Gastroesophageal sphincter (tissue), 3 donors: ENCODE measurements around the gene HMX2.

ENCODE experiments used
- POLR2A ChIP-seq, 2 donors: fragments of 450-650 bp; IDR thresholded peaks; one replicate each; pipeline ENCODE4 v1.6.1; 2017; ENCODE audit warnings: antibody characterized with exemption in 2 of 2, mild to moderate bottlenecking in 2 of 2, moderate library complexity in 1 of 2
- TF ChIP-seq, protein P1 (sequence below), 4 experiments: fragments of 200-600 bp in 2 of 4; fragments of 450-650 bp in 2 of 4; sonication (generic) in 1 of 4; IDR thresholded peaks; one replicate each; pipeline ENCODE4 v1.5.1; 2017 to 2019; ENCODE audit warnings: antibody characterized with exemption in 4 of 4, mild to moderate bottlenecking in 2 of 4, moderate library complexity in 2 of 4

GRCh38 chr10:123147635-123148413, at the start of gene HMX2:
- TF ChIP-seq POLR2A (IDR thresholded peaks at IDR 0.05): no peak
- TF ChIP-seq, protein P1, sequence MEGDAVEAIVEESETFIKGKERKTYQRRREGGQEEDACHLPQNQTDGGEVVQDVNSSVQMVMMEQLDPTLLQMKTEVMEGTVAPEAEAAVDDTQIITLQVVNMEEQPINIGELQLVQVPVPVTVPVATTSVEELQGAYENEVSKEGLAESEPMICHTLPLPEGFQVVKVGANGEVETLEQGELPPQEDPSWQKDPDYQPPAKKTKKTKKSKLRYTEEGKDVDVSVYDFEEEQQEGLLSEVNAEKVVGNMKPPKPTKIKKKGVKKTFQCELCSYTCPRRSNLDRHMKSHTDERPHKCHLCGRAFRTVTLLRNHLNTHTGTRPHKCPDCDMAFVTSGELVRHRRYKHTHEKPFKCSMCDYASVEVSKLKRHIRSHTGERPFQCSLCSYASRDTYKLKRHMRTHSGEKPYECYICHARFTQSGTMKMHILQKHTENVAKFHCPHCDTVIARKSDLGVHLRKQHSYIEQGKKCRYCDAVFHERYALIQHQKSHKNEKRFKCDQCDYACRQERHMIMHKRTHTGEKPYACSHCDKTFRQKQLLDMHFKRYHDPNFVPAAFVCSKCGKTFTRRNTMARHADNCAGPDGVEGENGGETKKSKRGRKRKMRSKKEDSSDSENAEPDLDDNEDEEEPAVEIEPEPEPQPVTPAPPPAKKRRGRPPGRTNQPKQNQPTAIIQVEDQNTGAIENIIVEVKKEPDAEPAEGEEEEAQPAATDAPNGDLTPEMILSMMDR (IDR thresholded peaks at IDR 0.05): no peak
